ENCODE data around the gene KCNJ14. TPM values are rescaled to one million over a fixed set of nuclear protein-coding genes. Genes with fewer than 3 reads are reported as not detected.

Gene KCNJ14
- total RNA-seq = 1 to 10 TPM; 1.7 to 1.8 TPM

GRCh38 chr19:48455171-48455907 lies at the start of gene KCNJ14:
Gene KCNJ14, plus strand, starts transcription at chr19:48455574. Its CDS starts 6,151 bp downstream, at chr19:48461725.
- Mint-ChIP-seq H3K27ac (no peak within 1 kb of the TSS), H3K27me3 (ENCODE audit: low read depth) (no peaks in the 10 kb centered on the region), H3K9me3 (no peaks in the 10 kb centered on the region), H3K4me1 (ENCODE audit: low read depth) (peaks cover 14% of the 10 kb centered on the region), H3K4me3 (no peak within 1 kb of the TSS), H3K36me3 (ENCODE audit: low read depth) (peaks cover 30% of the 10 kb centered on the region)
- CTCF ChIA-PET = interaction anchor here (0.6 kb wide), 1 partner anchor 104 kb away, joined by 3 read pairs; no protein-coding TSS in a partner anchor
- no peak for DNase-seq
- intact Hi-C loops (cut with micrococcal nuclease) = no loop called here

GRCh38 chr19:48405850-48406249 lies 49.5 kb upstream of the KCNJ14 start:
- intact Hi-C loops (cut with micrococcal nuclease) = no loop called here
- Mint-ChIP-seq H3K27me3 (ENCODE audit: low read depth) (peaks cover 3% of the 10 kb centered on the region), H3K4me3 (no peak overlapping the region)

GRCh38 chr19:48413879-48414587 lies 41.3 kb upstream of the KCNJ14 start:
- DNase-seq = no peak
- H3K4me1 Mint-ChIP-seq (ENCODE audit: low read depth) = peaks cover 24% of the 10 kb centered on the region
- no peak overlapping the region for H3K4me3 Mint-ChIP-seq
- intact Hi-C loops (cut with micrococcal nuclease) = no loop called here
- H3K27me3 Mint-ChIP-seq (ENCODE audit: low read depth) = peaks cover 13% of the 10 kb centered on the region
- CTCF ChIA-PET = interaction anchor here (1.1 kb wide), 1 partner anchor 23 kb away, joined by 3 read pairs; the partner anchor contains the start of gene KDELR1
- H3K27ac Mint-ChIP-seq = no peak overlapping the region
- H3K36me3 Mint-ChIP-seq (ENCODE audit: low read depth) = no peaks in the 10 kb centered on the region
- no peaks in the 10 kb centered on the region for H3K9me3 Mint-ChIP-seq

More at GRCh38 chr19:48405850-48406249, 49.5 kb upstream of the KCNJ14 start:
- Mint-ChIP-seq H3K27ac (no peak overlapping the region), H3K36me3 (ENCODE audit: low read depth) (no peaks in the 10 kb centered on the region), H3K4me1 (ENCODE audit: low read depth) (peaks cover 2% of the 10 kb centered on the region), H3K9me3 (no peaks in the 10 kb centered on the region)
- CTCF ChIA-PET = interaction anchor here (1.2 to 2.4 kb wide), 2 partner anchors 10 to 15 kb away, joined by 3 to 13 read pairs; partner anchors contain the start of gene KDELR1
- no peak for DNase-seq

- H3K9me3 Mint-ChIP-seq = no peaks in the 10 kb centered on the region
- H3K4me3 Mint-ChIP-seq = peak overlapping the region; percentile 36
- H3K36me3 Mint-ChIP-seq (ENCODE audit: low read depth) = no peaks in the 10 kb centered on the region
- CTCF ChIA-PET = no interaction called here
- intact Hi-C loops (cut with micrococcal nuclease) = no loop called here
- peaks cover 13% of the 10 kb centered on the region for H3K27me3 Mint-ChIP-seq (ENCODE audit: low read depth)
- H3K4me1 Mint-ChIP-seq (ENCODE audit: low read depth) = peaks cover 26% of the 10 kb centered on the region
- peak; percentile 84 for DNase-seq
- H3K27ac Mint-ChIP-seq = no peak overlapping the region
These were observed 40.0 kb upstream of the KCNJ14 start for GRCh38 chr19:48415395-48415794.

- peaks cover 13% of the 10 kb centered on the region for H3K27me3 Mint-ChIP-seq (ENCODE audit: low read depth)
- H3K9me3 Mint-ChIP-seq = no peaks in the 10 kb centered on the region
- H3K4me3 Mint-ChIP-seq = peak overlapping the region; percentile 36
- DNase-seq = no peak
- peaks cover 26% of the 10 kb centered on the region for H3K4me1 Mint-ChIP-seq (ENCODE audit: low read depth)
- CTCF ChIA-PET = interaction anchor here (0.7 to 0.8 kb wide), 2 partner anchors 10 to 25 kb away, joined by 3 to 6 read pairs; partner anchors contain the start of gene KDELR1
- H3K36me3 Mint-ChIP-seq (ENCODE audit: low read depth) = no peaks in the 10 kb centered on the region
- intact Hi-C loops (cut with micrococcal nuclease) = no loop called here
- H3K27ac Mint-ChIP-seq = no peak overlapping the region
These were observed 39.6 kb upstream of the KCNJ14 start for GRCh38 chr19:48415806-48416221.

GRCh38 chr19:48417421-48417820 lies 38.0 kb upstream of the KCNJ14 start:
- CTCF ChIA-PET = interaction anchor here (0.9 kb wide), 1 partner anchor 16 kb away, joined by 3 read pairs; no protein-coding TSS in a partner anchor
- Mint-ChIP-seq H3K9me3 (no peaks in the 10 kb centered on the region), H3K4me3 (no peak overlapping the region), H3K36me3 (ENCODE audit: low read depth) (no peaks in the 10 kb centered on the region), H3K27me3 (ENCODE audit: low read depth) (peaks cover 13% of the 10 kb centered on the region), H3K4me1 (ENCODE audit: low read depth) (peaks cover 26% of the 10 kb centered on the region), H3K27ac (no peak overlapping the region)
- intact Hi-C loops (cut with micrococcal nuclease) = no loop called here
- DNase-seq = no peak

- H3K4me3 Mint-ChIP-seq = peak overlapping the region; percentile 57
- peaks cover 26% of the 10 kb centered on the region for H3K4me1 Mint-ChIP-seq (ENCODE audit: low read depth)
- no peak for DNase-seq
- no peaks in the 10 kb centered on the region for H3K9me3 Mint-ChIP-seq
- H3K27ac Mint-ChIP-seq = peak overlapping the region; percentile 16
- peaks cover 13% of the 10 kb centered on the region for H3K27me3 Mint-ChIP-seq (ENCODE audit: low read depth)
- intact Hi-C loops (cut with micrococcal nuclease) = loop anchor here (2.0 kb wide), 1 partner anchor 56 kb away; the partner anchor contains the start of gene TMEM143
- CTCF ChIA-PET = no interaction called here
- H3K36me3 Mint-ChIP-seq (ENCODE audit: low read depth) = no peaks in the 10 kb centered on the region
These were observed 36.9 kb upstream of the KCNJ14 start for GRCh38 chr19:48418317-48419064.

- intact Hi-C loops (cut with micrococcal nuclease) = loop anchor here (2.0 kb wide), 1 partner anchor 57 kb away; the partner anchor contains the start of gene TMEM143
- CTCF ChIA-PET = no interaction called here
- Mint-ChIP-seq H3K27ac (no peak overlapping the region), H3K4me1 (ENCODE audit: low read depth) (peaks cover 22% of the 10 kb centered on the region), H3K9me3 (no peaks in the 10 kb centered on the region), H3K4me3 (peak overlapping the region; percentile 57), H3K27me3 (ENCODE audit: low read depth) (peaks cover 13% of the 10 kb centered on the region), H3K36me3 (ENCODE audit: low read depth) (no peaks in the 10 kb centered on the region)
- peak; percentile 77 for DNase-seq
These were observed 36.0 kb upstream of the KCNJ14 start for GRCh38 chr19:48419158-48419920.

- peaks cover 15% of the 10 kb centered on the region for H3K4me1 Mint-ChIP-seq (ENCODE audit: low read depth)
- no peak overlapping the region for H3K4me3 Mint-ChIP-seq
- no peak overlapping the region for H3K27ac Mint-ChIP-seq
- no peaks in the 10 kb centered on the region for H3K36me3 Mint-ChIP-seq (ENCODE audit: low read depth)
- DNase-seq = no peak
- no peaks in the 10 kb centered on the region for H3K9me3 Mint-ChIP-seq
- CTCF ChIA-PET = no interaction called here
- peaks cover 10% of the 10 kb centered on the region for H3K27me3 Mint-ChIP-seq (ENCODE audit: low read depth)
- intact Hi-C loops (cut with micrococcal nuclease) = no loop called here
These were observed 33.8 kb upstream of the KCNJ14 start for GRCh38 chr19:48421548-48421947.

- DNase-seq = no peak
- H3K9me3 Mint-ChIP-seq = no peaks in the 10 kb centered on the region
- intact Hi-C loops (cut with micrococcal nuclease) = no loop called here
- H3K36me3 Mint-ChIP-seq (ENCODE audit: low read depth) = no peaks in the 10 kb centered on the region
- no peaks in the 10 kb centered on the region for H3K27me3 Mint-ChIP-seq (ENCODE audit: low read depth)
- H3K27ac Mint-ChIP-seq = no peak overlapping the region
- no peak overlapping the region for H3K4me3 Mint-ChIP-seq
- H3K4me1 Mint-ChIP-seq (ENCODE audit: low read depth) = peaks cover 5% of the 10 kb centered on the region
- CTCF ChIA-PET = no interaction called here
These were observed 30.6 kb upstream of the KCNJ14 start for GRCh38 chr19:48424694-48425219.

GRCh38 chr19:48428670-48429069 lies 26.7 kb upstream of the KCNJ14 start:
- DNase-seq = no peak

More at GRCh38 chr19:48428670-48429069, 26.7 kb upstream of the KCNJ14 start:
- H3K4me1 Mint-ChIP-seq (ENCODE audit: low read depth) = peaks cover 5% of the 10 kb centered on the region
- no peaks in the 10 kb centered on the region for H3K27me3 Mint-ChIP-seq (ENCODE audit: low read depth)
- no peaks in the 10 kb centered on the region for H3K36me3 Mint-ChIP-seq (ENCODE audit: low read depth)
- no peak overlapping the region for H3K4me3 Mint-ChIP-seq
- CTCF ChIA-PET = interaction anchor here (1.7 kb wide), 1 partner anchor 61 kb away, joined by 4 read pairs; no protein-coding TSS in a partner anchor
- no peaks in the 10 kb centered on the region for H3K9me3 Mint-ChIP-seq
- intact Hi-C loops (cut with micrococcal nuclease) = no loop called here
- no peak overlapping the region for H3K27ac Mint-ChIP-seq
